Measurements from ENCODE around the gene VAMP3.

- TF ChIP-seq CTCF (conservative IDR thresholded peaks at IDR 0.05; ENCODE audit: low read length): no peak
- no peak for TF ChIP-seq EZH2phosphoT487 (IDR thresholded peaks at IDR 0.05; ENCODE audit: borderline replicate concordance, low read depth, low read length)
These were observed 12.9 kb downstream of the VAMP3 start, which contains the start of gene PER3 for GRCh38 chr1:7783826-7784491.
